Adrenal gland (tissue), 12 donors: Measurements from ENCODE around the gene CCIN. TPM values are rescaled to one million over a fixed set of nuclear protein-coding genes. Genes with fewer than 3 reads are reported as not detected.

ENCODE experiments used
- DNase-seq, 7 donors: peaks; one replicate each; pipeline ENCODE4 v3.0.0-alpha.2; 2019 to 2020
- H3K27ac ChIP-seq, 5 donors: fragments of 200-600 bp; sonication (generic) in 4 of 5; 1 replicate in 3 of 5; 2 replicates in 2 of 5; pipeline versions ENCODE4 v1.5.1 to v1.8.0; 2016 to 2020; ENCODE audit warnings: mild to moderate bottlenecking in 1 of 5
- H3K27me3 ChIP-seq: fragments of 200-600 bp; 2 replicates; pipeline ENCODE4 v1.8.0; 2021
- H3K36me3 ChIP-seq, 2 donors: fragments of 200-600 bp; replicated peaks in 1 of 2; 1 replicate in 1 of 2; 2 replicates in 1 of 2; pipeline versions ENCODE4 v1.5.1 to v1.8.0; 2018 to 2022
- H3K4me1 ChIP-seq, 2 donors: fragments of 200-600 bp; replicated peaks in 1 of 2; 1 replicate in 1 of 2; 2 replicates in 1 of 2; pipeline versions ENCODE4 v1.5.1 to v1.8.0; 2018 to 2021
- H3K4me3 ChIP-seq, 4 donors: fragments of 200-600 bp; sonication (generic) in 3 of 4; one replicate each; pipeline ENCODE4 v1.5.1; 2016 to 2018
- H3K9me3 ChIP-seq, 3 donors: fragments of 200-600 bp; sonication (generic) in 1 of 3; replicated peaks in 1 of 3; 1 replicate in 2 of 3; 2 replicates in 1 of 3; pipeline versions ENCODE4 v1.5.1 to v1.8.0; 2016 to 2021
- POLR2A ChIP-seq, 2 donors: fragments of 450-650 bp; IDR thresholded peaks; one replicate each; pipeline ENCODE4 v1.6.1; 2017; ENCODE audit warnings: antibody characterized with exemption in 2 of 2, mild to moderate bottlenecking in 2 of 2, moderate library complexity in 1 of 2
- WGBS, 4 donors: extraction: QIAGEN DNeasy Blood & Tissue Kit in 2 of 4; methylation state at CpG; one replicate each; pipeline versions ENCODE4 v1.1.5 to v1.1.7; 2013 to 2017; 5-methylcytosine and 5-hydroxymethylcytosine counted together
- intact Hi-C, 2 donors: fragments of 100-400 bp; cut with DNase I; formaldehyde crosslinking; loops; one replicate each; pipeline versions ENCODE4 v1.14.1 to v1.15.0; 2022 to 2023
- polyA plus RNA-seq, 3 donors: library from polyadenylated mRNA; stranded (reverse); fragments of 200-250 nt in 2 of 3; fragments of 350-450 nt in 1 of 3; fragmentation: Illumina TruSeq in 1 of 3; extraction: RNeasy Lipid Tissue Mini Kit (QIAGEN cat#74804) in 1 of 3; gene quantifications; one replicate each; pipeline ENCODE4 v1.2.3, GENCODE V29; 2013 to 2014
- total RNA-seq, 9 donors: library from RNA; depleted of rRNA in 4 of 9; stranded (reverse); fragments of >200 nt in 4 of 9; fragments of 120-200 nt in 1 of 9; fragmentation: NEBNext Ultra II Directional in 1 of 9; extraction: Animal tissue kit (Norgen Biotek cat#: 25700) in 1 of 9; gene quantifications; one replicate each; pipeline versions ENCODE4 v1.1.0 to v1.2.4, GENCODE V29; 2013 to 2023
- TF ChIP-seq, protein P1 (sequence below), 6 experiments: fragments of 450-650 bp in 4 of 6; fragments of 200-600 bp in 2 of 6; sonication (generic) in 1 of 6; IDR thresholded peaks; 1 replicate in 5 of 6; 2 replicates in 1 of 6; pipeline versions ENCODE4 v1.5.1 to v1.8.0; 2016 to 2021; ENCODE audit warnings: antibody characterized with exemption in 6 of 6, mild to moderate bottlenecking in 2 of 6, moderate library complexity in 1 of 6
- donor health status: healthy with polysubstance abuse.
- donor health status: Bipolar disorder and iron deficiency.
- donor health status: DM: yes; HTN: yes; CAD: no.
- donor health status: DM: no; HTN: no; CAD: no.
- donor health status: DM: no; HTN: no; CAD: no.
- donor health status: DM: yes; HTN: yes; CAD: no.

The CCIN gene
- total and polyA plus RNA-seq, 12 donors = 0.20 to 1.9 (median 0.49) TPM

DNA sequence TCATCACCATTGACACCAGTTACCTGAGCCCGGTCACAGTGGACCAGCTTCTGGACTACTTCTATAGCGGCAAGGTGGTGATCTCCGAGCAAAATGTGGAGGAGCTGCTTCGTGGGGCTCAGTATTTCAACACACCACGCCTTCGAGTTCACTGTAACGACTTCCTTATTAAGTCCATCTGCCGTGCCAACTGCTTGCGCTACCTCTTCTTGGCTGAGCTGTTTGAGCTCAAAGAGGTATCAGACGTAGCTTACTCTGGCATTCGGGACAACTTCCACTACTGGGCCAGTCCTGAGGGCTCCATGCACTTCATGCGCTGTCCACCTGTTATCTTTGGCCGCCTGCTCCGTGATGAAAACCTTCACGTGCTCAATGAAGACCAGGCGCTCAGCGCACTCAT, 520 bp downstream of the CCIN start:
- H3K27me3 ChIP-seq = no peaks in the 10 kb centered on the region
- DNase-seq = no peak
- H3K36me3 ChIP-seq = no peaks in the 10 kb centered on the region
- WGBS, 4 donors = 87 to 95% (median 91%) methylated on average over 14 to 17 of the region's 17 CpGs
- H3K4me3 ChIP-seq = no peak overlapping the region
- no peak for TF ChIP-seq POLR2A (IDR thresholded peaks at IDR 0.05)
- TF ChIP-seq, protein P1, sequence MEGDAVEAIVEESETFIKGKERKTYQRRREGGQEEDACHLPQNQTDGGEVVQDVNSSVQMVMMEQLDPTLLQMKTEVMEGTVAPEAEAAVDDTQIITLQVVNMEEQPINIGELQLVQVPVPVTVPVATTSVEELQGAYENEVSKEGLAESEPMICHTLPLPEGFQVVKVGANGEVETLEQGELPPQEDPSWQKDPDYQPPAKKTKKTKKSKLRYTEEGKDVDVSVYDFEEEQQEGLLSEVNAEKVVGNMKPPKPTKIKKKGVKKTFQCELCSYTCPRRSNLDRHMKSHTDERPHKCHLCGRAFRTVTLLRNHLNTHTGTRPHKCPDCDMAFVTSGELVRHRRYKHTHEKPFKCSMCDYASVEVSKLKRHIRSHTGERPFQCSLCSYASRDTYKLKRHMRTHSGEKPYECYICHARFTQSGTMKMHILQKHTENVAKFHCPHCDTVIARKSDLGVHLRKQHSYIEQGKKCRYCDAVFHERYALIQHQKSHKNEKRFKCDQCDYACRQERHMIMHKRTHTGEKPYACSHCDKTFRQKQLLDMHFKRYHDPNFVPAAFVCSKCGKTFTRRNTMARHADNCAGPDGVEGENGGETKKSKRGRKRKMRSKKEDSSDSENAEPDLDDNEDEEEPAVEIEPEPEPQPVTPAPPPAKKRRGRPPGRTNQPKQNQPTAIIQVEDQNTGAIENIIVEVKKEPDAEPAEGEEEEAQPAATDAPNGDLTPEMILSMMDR (IDR thresholded peaks at IDR 0.05) = no peak
- H3K4me1 ChIP-seq = no peaks in the 10 kb centered on the region
- intact Hi-C loops = loop anchor here (10.0 kb wide), 1 partner anchor 145 kb away; no protein-coding TSS in a partner anchor
- H3K27ac ChIP-seq = no peak overlapping the region
- H3K9me3 ChIP-seq = no peaks in the 10 kb centered on the region

- WGBS, 4 donors = 91 to 96% (median 94%) methylated on average over 10 to 13 of the region's 13 CpGs
- TF ChIP-seq POLR2A (IDR thresholded peaks at IDR 0.05) = no peak
- TF ChIP-seq, protein P1 (IDR thresholded peaks at IDR 0.05) = no peak
- Histone ChIP-seq H3K9me3 (no peaks in the 10 kb centered on the region), H3K27me3 (no peaks in the 10 kb centered on the region), H3K4me1 (no peaks in the 10 kb centered on the region), H3K4me3 (no peak overlapping the region), H3K36me3 (no peaks in the 10 kb centered on the region), H3K27ac (no peak overlapping the region)
- DNase-seq = no peak
- intact Hi-C loops = loop anchor here in 1 of 2 donors (10.0 kb wide), 1 partner anchor 146 kb away; no protein-coding TSS in a partner anchor
These were observed 1.3 kb downstream of the CCIN start for GRCh38 chr9:36170531-36170930.

GRCh38 chr9:36173861-36174260, 4.7 kb downstream of the CCIN start:
- Histone ChIP-seq H3K4me3 (no peak overlapping the region), H3K27me3 (no peaks in the 10 kb centered on the region), H3K36me3 (no peaks in the 10 kb centered on the region), H3K4me1 (no peaks in the 10 kb centered on the region), H3K9me3 (no peaks in the 10 kb centered on the region), H3K27ac (no peak overlapping the region)
- no peak for DNase-seq
- 86 to 100% (median 94%) methylated on average over 2 of the region's 2 CpGs for WGBS, 4 donors
- intact Hi-C loops = loop anchor here in 1 of 2 donors (10.0 kb wide), 1 partner anchor 149 kb away; no protein-coding TSS in a partner anchor
- TF ChIP-seq, protein P1 (IDR thresholded peaks at IDR 0.05) = no peak
- TF ChIP-seq POLR2A (IDR thresholded peaks at IDR 0.05) = no peak

- WGBS, 4 donors = 90 to 91% (median 91%) methylated on average over 5 to 7 of the region's 7 CpGs
- no peak for DNase-seq
- H3K4me3 ChIP-seq = no peak overlapping the region
- TF ChIP-seq, protein P1 (IDR thresholded peaks at IDR 0.05) = no peak
- TF ChIP-seq POLR2A (IDR thresholded peaks at IDR 0.05) = no peak
- no peaks in the 10 kb centered on the region for H3K9me3 ChIP-seq
- H3K27ac ChIP-seq = no peak overlapping the region
- H3K36me3 ChIP-seq = no peaks in the 10 kb centered on the region
- no peaks in the 10 kb centered on the region for H3K27me3 ChIP-seq
- H3K4me1 ChIP-seq = no peaks in the 10 kb centered on the region
- intact Hi-C loops = loop anchor here in 1 of 2 donors (10.0 kb wide), 1 partner anchor 149 kb away; no protein-coding TSS in a partner anchor
These were observed 5.1 kb downstream of the CCIN start for GRCh38 chr9:36174271-36174670.
